DOHH2 (cell line): ENCODE data around the gene CAMK2N1.

ENCODE experiments used
- H3F3A ChIP-seq: fragments of 200-600 bp; sonication (generic), shearing (Covaris generic); 2 replicates; pipeline ENCODE4 v1.6.0; 2016; ENCODE audit warnings: antibody characterized with exemption, mild to moderate bottlenecking; ENCODE audit not compliant: control insufficient read depth, insufficient read depth
- H3K27ac ChIP-seq: fragments of 200-600 bp; sonication (generic); 2 replicates; pipeline ENCODE4 v1.5.1; 2014; ENCODE audit warnings: low read depth, mild to moderate bottlenecking, low read length, moderate library complexity
- H3K27me3 ChIP-seq: fragments of 200-600 bp; sonication (generic); 2 replicates; pipeline ENCODE4 v1.6.1; 2014; ENCODE audit warnings: mild to moderate bottlenecking, low read length, mixed read lengths; ENCODE audit not compliant: control insufficient read depth
- H3K36me3 ChIP-seq: fragments of 200-600 bp; sonication (generic); 2 replicates; pipeline ENCODE4 v1.6.1; 2014; ENCODE audit warnings: mild to moderate bottlenecking, low read length, moderate library complexity, mixed read lengths; ENCODE audit not compliant: control insufficient read depth
- H3K4me1 ChIP-seq: fragments of 200-600 bp; sonication (generic); 2 replicates; pipeline ENCODE4 v1.6.1; 2014; ENCODE audit warnings: mild to moderate bottlenecking, low read length, mixed read lengths; ENCODE audit not compliant: control insufficient read depth
- H3K4me2 ChIP-seq: fragments of 200-600 bp; sonication (generic); 2 replicates; pipeline ENCODE4 v1.6.0; 2014; ENCODE audit warnings: mild to moderate bottlenecking, low read length, moderate library complexity
- H3K4me3 ChIP-seq: fragments of 200-600 bp; sonication (generic); 2 replicates; pipeline ENCODE4 v1.5.1; 2014; ENCODE audit warnings: mild to moderate bottlenecking, low read length, mixed read lengths
- H3K79me2 ChIP-seq: fragments of 200-600 bp; sonication (generic); 2 replicates; pipeline ENCODE4 v1.6.1; 2014; ENCODE audit warnings: mild to moderate bottlenecking, low read length, mixed read lengths; ENCODE audit not compliant: control insufficient read depth
- H3K9me2 ChIP-seq: fragments of 200-600 bp; sonication (generic); replicated peaks from 2 replicates; pipeline ENCODE4 v1.6.1; 2014; ENCODE audit warnings: mild to moderate bottlenecking, low read length, mixed read lengths; ENCODE audit not compliant: control insufficient read depth
- H3K9me3 ChIP-seq: fragments of 200-600 bp; sonication (generic); 2 replicates; pipeline ENCODE4 v1.6.1; 2014; ENCODE audit warnings: antibody characterized with exemption, low read length, mixed read lengths; ENCODE audit not compliant: control insufficient read depth, insufficient read depth
- H4K20me1 ChIP-seq: fragments of 200-600 bp; sonication (generic); 2 replicates; pipeline ENCODE4 v1.6.0; 2014; ENCODE audit warnings: low read depth, mild to moderate bottlenecking, antibody characterized with exemption, low read length, moderate library complexity; ENCODE audit not compliant: control insufficient read depth, insufficient read depth
- EZH2phosphoT487 ChIP-seq: fragments of 200-600 bp; sonication (generic); IDR thresholded peaks from 2 replicates; pipeline ENCODE4 v1.6.1; 2017; ENCODE audit warnings: borderline replicate concordance, mild to moderate bottlenecking, antibody characterized with exemption, low read length, moderate library complexity, mixed read lengths
- TF ChIP-seq, protein P1 (sequence below): fragments of 200-600 bp; sonication (generic); IDR thresholded peaks from one replicate; pipeline ENCODE4 v1.5.1; 2014; ENCODE audit warnings: antibody characterized with exemption, mild to moderate bottlenecking, low read depth, low read length; ENCODE audit not compliant: poor library complexity, severe bottlenecking

The CAMK2N1 gene

GRCh38 chr1:20493309-20493708, 7.3 kb upstream of the CAMK2N1 start:
- H4K20me1 ChIP-seq = no peaks in the 10 kb centered on the region

DNA sequence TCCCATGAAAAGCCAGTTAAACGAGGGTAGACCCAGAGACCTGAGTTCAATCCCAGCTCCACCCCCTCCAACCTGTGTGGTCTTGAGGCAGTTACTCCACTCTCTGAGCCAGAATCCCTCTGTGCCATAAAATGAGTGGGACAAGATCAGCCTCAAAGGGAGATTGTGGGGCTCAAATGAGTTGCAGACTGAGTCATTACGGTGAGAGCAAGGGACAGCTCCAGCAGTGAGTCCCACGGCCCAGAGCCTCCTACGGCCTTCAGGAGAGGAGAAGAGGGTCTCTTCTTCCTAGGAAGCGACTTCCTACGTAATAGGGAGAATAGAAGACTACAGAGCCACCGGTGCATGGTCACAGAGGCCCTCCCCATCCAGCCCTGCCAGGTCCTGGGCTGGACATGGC, 6.7 kb upstream of the CAMK2N1 start:
- H3K9me2 ChIP-seq = no peaks in the 10 kb centered on the region
- H3K9me3 ChIP-seq = no peaks in the 10 kb centered on the region
- peaks cover 18% of the 10 kb centered on the region for H3K4me1 ChIP-seq
- H3F3A ChIP-seq = no peaks in the 10 kb centered on the region
- H3K4me2 ChIP-seq = peak overlapping the region; percentile 51; the same call in 1 of the 2 replicates
- no peaks in the 10 kb centered on the region; the same call in 1 of the 2 replicates for H3K36me3 ChIP-seq
- no peak overlapping the region for H3K4me3 ChIP-seq
- peaks cover 16% of the 10 kb centered on the region for H3K27me3 ChIP-seq
- H4K20me1 ChIP-seq = no peaks in the 10 kb centered on the region
- H3K79me2 ChIP-seq = no peaks in the 10 kb centered on the region
- no peak overlapping the region for H3K27ac ChIP-seq
- TF ChIP-seq, protein P1, sequence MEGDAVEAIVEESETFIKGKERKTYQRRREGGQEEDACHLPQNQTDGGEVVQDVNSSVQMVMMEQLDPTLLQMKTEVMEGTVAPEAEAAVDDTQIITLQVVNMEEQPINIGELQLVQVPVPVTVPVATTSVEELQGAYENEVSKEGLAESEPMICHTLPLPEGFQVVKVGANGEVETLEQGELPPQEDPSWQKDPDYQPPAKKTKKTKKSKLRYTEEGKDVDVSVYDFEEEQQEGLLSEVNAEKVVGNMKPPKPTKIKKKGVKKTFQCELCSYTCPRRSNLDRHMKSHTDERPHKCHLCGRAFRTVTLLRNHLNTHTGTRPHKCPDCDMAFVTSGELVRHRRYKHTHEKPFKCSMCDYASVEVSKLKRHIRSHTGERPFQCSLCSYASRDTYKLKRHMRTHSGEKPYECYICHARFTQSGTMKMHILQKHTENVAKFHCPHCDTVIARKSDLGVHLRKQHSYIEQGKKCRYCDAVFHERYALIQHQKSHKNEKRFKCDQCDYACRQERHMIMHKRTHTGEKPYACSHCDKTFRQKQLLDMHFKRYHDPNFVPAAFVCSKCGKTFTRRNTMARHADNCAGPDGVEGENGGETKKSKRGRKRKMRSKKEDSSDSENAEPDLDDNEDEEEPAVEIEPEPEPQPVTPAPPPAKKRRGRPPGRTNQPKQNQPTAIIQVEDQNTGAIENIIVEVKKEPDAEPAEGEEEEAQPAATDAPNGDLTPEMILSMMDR = no peak
- no peak for TF ChIP-seq EZH2phosphoT487

More at GRCh38 chr1:20493309-20493708, 7.3 kb upstream of the CAMK2N1 start:
- peak overlapping the region; percentile 16; the same call in 1 of the 2 replicates for H3K4me3 ChIP-seq
- no peaks in the 10 kb centered on the region for H3K9me2 ChIP-seq
- H3K4me1 ChIP-seq = peaks cover 18% of the 10 kb centered on the region
- H3F3A ChIP-seq = no peaks in the 10 kb centered on the region
- no peaks in the 10 kb centered on the region for H3K9me3 ChIP-seq
- H3K36me3 ChIP-seq = no peaks in the 10 kb centered on the region; the same call in 1 of the 2 replicates
- H3K79me2 ChIP-seq = no peaks in the 10 kb centered on the region
- H3K27ac ChIP-seq = no peak overlapping the region
- peak overlapping the region; percentile 51 for H3K4me2 ChIP-seq
- TF ChIP-seq, protein P1 = no peak
- no peak for TF ChIP-seq EZH2phosphoT487
- peaks cover 11% of the 10 kb centered on the region for H3K27me3 ChIP-seq

- H3K4me2 ChIP-seq = no peak overlapping the region
- H3K4me1 ChIP-seq = peaks cover 18% of the 10 kb centered on the region
- peaks cover 25% of the 10 kb centered on the region for H3K27me3 ChIP-seq
- TF ChIP-seq, protein P1 = no peak
- TF ChIP-seq EZH2phosphoT487 = no peak
- H3K79me2 ChIP-seq = no peaks in the 10 kb centered on the region
- H3K36me3 ChIP-seq = no peaks in the 10 kb centered on the region
- no peaks in the 10 kb centered on the region for H4K20me1 ChIP-seq
- H3F3A ChIP-seq = no peaks in the 10 kb centered on the region
- no peak overlapping the region for H3K4me3 ChIP-seq
- H3K27ac ChIP-seq = no peak overlapping the region
- no peaks in the 10 kb centered on the region for H3K9me2 ChIP-seq
- no peaks in the 10 kb centered on the region for H3K9me3 ChIP-seq
Measured at GRCh38 chr1:20491866-20492265, 5.9 kb upstream of the CAMK2N1 start.
